Measurements from ENCODE around the gene CKAP5.

GRCh38 chr11:46762248-46762647 lies 83.8 kb downstream of the CKAP5 start:
- TF ChIP-seq CHD2 (IDR thresholded peaks at IDR 0.05; ENCODE audit: low read length, partially characterized antibody) (no peak), REST (IDR thresholded peaks at IDR 0.05; ENCODE audit: low read depth, low read length) (no peak), JUND (IDR thresholded peaks at IDR 0.05) (no peak), CTCF (IDR thresholded peaks at IDR 0.05) (no peak), EP300 (IDR thresholded peaks at IDR 0.05; ENCODE audit: borderline replicate concordance in 1 of 2, low read depth in 1 of 2, low read length in 1 of 2) (no peak), TAF1 (IDR thresholded peaks at IDR 0.05; ENCODE audit: borderline replicate concordance, low read depth, low read length) (no peak)

Measured in SK-N-SH (cell line).